ENCODE results near the gene PCIF1. TPM values are rescaled to one million over a fixed set of nuclear protein-coding genes. Genes with fewer than 3 reads are reported as not detected.
"Not testable (repeated sequence)": the region's sequence is repeated elsewhere in the genome, so short reads cannot be mapped to it uniquely, and the experiment has no call there.

The PCIF1 gene
- total RNA-seq, 2 experiments from 2014 or later: 100 TPM

DNA sequence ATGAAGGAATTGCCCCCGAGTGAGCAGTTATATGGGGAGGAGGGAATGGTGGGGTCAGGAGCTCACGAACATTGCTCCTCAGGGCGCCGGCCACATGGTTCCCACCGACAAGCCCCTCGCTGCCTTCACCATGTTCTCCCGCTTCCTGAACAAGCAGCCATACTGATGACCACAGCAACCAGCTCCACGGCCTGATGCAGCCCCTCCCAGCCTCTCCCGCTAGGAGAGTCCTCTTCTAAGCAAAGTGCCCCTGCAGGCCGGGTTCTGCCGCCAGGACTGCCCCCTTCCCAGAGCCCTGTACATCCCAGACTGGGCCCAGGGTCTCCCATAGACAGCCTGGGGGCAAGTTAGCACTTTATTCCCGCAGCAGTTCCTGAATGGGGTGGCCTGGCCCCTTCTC is 36.2 kb upstream of the PCIF1 start:
- ChIA-PET POLR2A (interaction anchor here (1.4 kb wide), 1 partner anchor 37 kb away, joined by 5 read pairs; the partner anchor contains the start of gene PCIF1), CTCF (no interaction called here)
- TF ChIP-seq, protein P1, sequence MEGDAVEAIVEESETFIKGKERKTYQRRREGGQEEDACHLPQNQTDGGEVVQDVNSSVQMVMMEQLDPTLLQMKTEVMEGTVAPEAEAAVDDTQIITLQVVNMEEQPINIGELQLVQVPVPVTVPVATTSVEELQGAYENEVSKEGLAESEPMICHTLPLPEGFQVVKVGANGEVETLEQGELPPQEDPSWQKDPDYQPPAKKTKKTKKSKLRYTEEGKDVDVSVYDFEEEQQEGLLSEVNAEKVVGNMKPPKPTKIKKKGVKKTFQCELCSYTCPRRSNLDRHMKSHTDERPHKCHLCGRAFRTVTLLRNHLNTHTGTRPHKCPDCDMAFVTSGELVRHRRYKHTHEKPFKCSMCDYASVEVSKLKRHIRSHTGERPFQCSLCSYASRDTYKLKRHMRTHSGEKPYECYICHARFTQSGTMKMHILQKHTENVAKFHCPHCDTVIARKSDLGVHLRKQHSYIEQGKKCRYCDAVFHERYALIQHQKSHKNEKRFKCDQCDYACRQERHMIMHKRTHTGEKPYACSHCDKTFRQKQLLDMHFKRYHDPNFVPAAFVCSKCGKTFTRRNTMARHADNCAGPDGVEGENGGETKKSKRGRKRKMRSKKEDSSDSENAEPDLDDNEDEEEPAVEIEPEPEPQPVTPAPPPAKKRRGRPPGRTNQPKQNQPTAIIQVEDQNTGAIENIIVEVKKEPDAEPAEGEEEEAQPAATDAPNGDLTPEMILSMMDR (IDR thresholded peaks at IDR 0.05): no peak
- Histone ChIP-seq H3K9me3 (ENCODE audit: control insufficient read depth in 1 of 2, insufficient read depth in 1 of 2, low read length in 2 of 2) (no peaks in the 10 kb centered on the region), H3K27me3 (ENCODE audit: control insufficient read depth in 1 of 2, insufficient read depth in 2 of 2, low read length in 2 of 2) (no peaks in the 10 kb centered on the region), H3K36me3 (ENCODE audit: insufficient read depth, low read length) (peaks cover 49% of the 10 kb centered on the region), H3K4me1 (ENCODE audit: insufficient read depth, low read length) (peaks cover 18% of the 10 kb centered on the region), H3K4me3 (ENCODE audit: low read length) (no peak overlapping the region), H3K27ac (ENCODE audit: low read depth in 1 of 2, low read length in 2 of 2) (no peak overlapping the region)
- Mint-ChIP-seq H3K9me3 (no peaks in the 10 kb centered on the region), H3K27ac (no peak overlapping the region), H3K36me3 (ENCODE audit: low read depth) (peaks cover 38% of the 10 kb centered on the region), H3K27me3 (no peaks in the 10 kb centered on the region), H3K4me1 (ENCODE audit: low read depth) (peaks cover 5% of the 10 kb centered on the region), H3K4me3 (no peak overlapping the region)
- no peak for DNase-seq
- intact Hi-C loops (cut with DNase I, micrococcal nuclease): no loop called here
- ATAC-seq (ENCODE audit: poor library complexity): no peak

DNA sequence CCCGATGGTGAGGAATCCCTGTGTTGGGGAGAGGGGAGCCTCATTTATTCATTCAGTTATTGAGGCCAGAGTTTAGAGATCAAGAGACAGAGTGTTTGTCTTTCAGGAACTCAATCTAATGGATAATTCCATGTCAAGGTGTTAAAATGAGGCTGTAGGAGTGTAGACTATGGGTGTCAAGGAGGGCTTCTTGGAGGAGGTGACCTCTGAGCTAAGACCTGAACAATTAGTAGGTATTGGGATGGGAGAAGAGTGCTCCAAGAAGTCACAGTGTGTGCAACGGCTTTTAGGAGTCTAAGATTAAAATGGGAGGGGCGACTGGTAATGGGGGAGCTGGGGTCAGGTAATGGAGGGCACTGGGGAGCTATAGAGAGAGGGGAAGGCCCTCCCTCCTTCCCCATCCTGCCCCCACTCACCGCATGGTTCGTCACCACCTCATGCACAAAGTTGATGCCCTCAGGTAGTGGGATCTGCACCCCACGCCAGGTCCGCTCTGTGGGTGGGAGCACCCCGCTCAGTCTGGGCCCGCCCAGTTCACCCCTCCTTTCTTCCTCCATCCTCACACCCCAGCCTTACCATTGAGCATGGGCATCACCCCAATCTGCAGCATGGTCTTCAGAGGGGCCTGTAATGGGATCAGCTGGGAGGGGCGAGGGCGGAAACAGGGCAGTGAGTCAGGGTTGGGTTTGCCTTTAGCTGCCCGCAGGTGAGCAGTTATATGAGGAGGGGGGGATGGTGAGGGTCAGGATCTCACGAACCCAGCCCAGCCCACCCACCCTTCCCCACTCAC is 35.2 kb upstream of the PCIF1 start:
- ChIA-PET POLR2A (interaction anchor here (1.4 kb wide), 1 partner anchor 36 kb away, joined by 5 read pairs; the partner anchor contains the start of gene PCIF1), CTCF (interaction anchor here (0.7 to 0.8 kb wide), 2 partner anchors 14 to 22 kb away, joined by 3 read pairs; no protein-coding TSS in a partner anchor)
- DNase-seq: no peak
- no peak for ATAC-seq (ENCODE audit: poor library complexity)
- Histone ChIP-seq H3K27ac (ENCODE audit: low read depth in 1 of 2, low read length in 2 of 2) (no peak overlapping the region), H3K4me1 (ENCODE audit: insufficient read depth, low read length) (peaks cover 8% of the 10 kb centered on the region), H3K4me3 (ENCODE audit: low read length) (no peak overlapping the region), H3K9me3 (ENCODE audit: control insufficient read depth in 1 of 2, insufficient read depth in 1 of 2, low read length in 2 of 2) (no peaks in the 10 kb centered on the region), H3K27me3 (ENCODE audit: control insufficient read depth in 1 of 2, insufficient read depth in 2 of 2, low read length in 2 of 2) (no peaks in the 10 kb centered on the region), H3K36me3 (ENCODE audit: insufficient read depth, low read length) (peaks cover 42% of the 10 kb centered on the region)
- Mint-ChIP-seq H3K36me3 (ENCODE audit: low read depth) (peaks cover 32% of the 10 kb centered on the region), H3K9me3 (no peaks in the 10 kb centered on the region), H3K27me3 (no peaks in the 10 kb centered on the region), H3K4me1 (ENCODE audit: low read depth) (no peaks in the 10 kb centered on the region), H3K4me3 (no peak overlapping the region), H3K27ac (no peak overlapping the region)
- intact Hi-C loops (cut with DNase I, micrococcal nuclease): no loop called here
- TF ChIP-seq, protein P1 (IDR thresholded peaks at IDR 0.05): no peak

DNA sequence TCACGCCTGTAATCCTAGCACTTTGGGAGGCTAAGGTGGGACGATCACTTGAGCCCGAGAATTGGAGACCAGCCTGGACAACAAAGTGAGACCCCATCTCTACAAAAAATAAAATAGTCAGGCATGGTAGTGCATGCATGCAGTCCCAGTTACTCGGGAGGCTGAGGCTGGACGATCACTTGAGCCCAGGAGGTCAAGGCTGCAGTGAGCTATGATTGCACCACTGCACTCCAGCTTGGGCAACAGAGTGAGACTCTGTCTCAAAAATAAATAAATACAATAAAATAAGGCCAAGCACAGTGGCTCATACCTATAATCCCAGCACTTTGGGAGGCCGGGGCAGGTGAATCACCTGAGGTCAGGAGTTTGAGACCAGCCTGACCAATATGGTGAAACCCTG is 33.2 kb upstream of the PCIF1 start:
- H3K27me3 Mint-ChIP-seq; H3K4me1 ChIP-seq (ENCODE audit: insufficient read depth, low read length); H3K27ac ChIP-seq (ENCODE audit: low read depth in 1 of 2, low read length in 2 of 2); H3K27me3 ChIP-seq (ENCODE audit: control insufficient read depth in 1 of 2, insufficient read depth in 2 of 2, low read length in 2 of 2); H3K4me1 Mint-ChIP-seq (ENCODE audit: low read depth); H3K9me3 Mint-ChIP-seq; POLR2A ChIA-PET; intact Hi-C loops (cut with DNase I, micrococcal nuclease); H3K27ac Mint-ChIP-seq; ATAC-seq (ENCODE audit: poor library complexity); H3K9me3 ChIP-seq (ENCODE audit: control insufficient read depth in 1 of 2, insufficient read depth in 1 of 2, low read length in 2 of 2); H3K4me3 ChIP-seq (ENCODE audit: low read length); DNase-seq; H3K4me3 Mint-ChIP-seq: not testable (repeated sequence)
- H3K36me3 ChIP-seq (ENCODE audit: insufficient read depth, low read length): peaks cover 21% of the 10 kb centered on the region
- peaks cover 22% of the 10 kb centered on the region for H3K36me3 Mint-ChIP-seq (ENCODE audit: low read depth)
- CTCF ChIA-PET: interaction anchor here (1.0 kb wide), 1 partner anchor 11 kb away, joined by 3 read pairs; the partner anchor contains the start of gene NEURL2

Measured in CD4-positive, alpha-beta T cell (primary cell).